Aorta (tissue), 5 donors: ENCODE data around the gene RPS15. TPM values are rescaled to one million over a fixed set of nuclear protein-coding genes. Genes with fewer than 3 reads are reported as not detected.
"Not testable (repeated sequence)": the region's sequence is repeated elsewhere in the genome, so short reads cannot be mapped to it uniquely, and the experiment has no call there.

Source experiments
- ATAC-seq: fragments of 200-7000 bp; cut with Tn5 transposase; one replicate; pipeline ENCODE4 v1.9.1; 2022; ENCODE audit warnings: moderate library complexity; ENCODE audit not compliant: low FRiP score
- DNase-seq, 2 donors: peaks; one replicate each; pipeline ENCODE4 v3.0.0-alpha.2; 2020
- H3K27ac ChIP-seq, 2 donors: one replicate each; pipeline ENCODE4 v1.5.1; 2013; ENCODE audit warnings: low read length in 2 of 2, mild to moderate bottlenecking in 2 of 2, moderate library complexity in 2 of 2, control low read depth in 1 of 2, inconsistent platforms in 1 of 2, low read depth in 1 of 2
- H3K27me3 ChIP-seq, 2 donors: one replicate each; pipeline ENCODE4 v1.6.1; 2013; ENCODE audit warnings: control low read depth in 1 of 2, low read length in 1 of 2, mild to moderate bottlenecking in 1 of 2, moderate library complexity in 1 of 2; ENCODE audit not compliant: insufficient read depth in 2 of 2, control insufficient read depth in 1 of 2
- H3K36me3 ChIP-seq, 2 donors: one replicate each; pipeline ENCODE4 v1.6.1; 2013; ENCODE audit warnings: control low read depth in 1 of 2, low read length in 1 of 2, mild to moderate bottlenecking in 1 of 2; ENCODE audit not compliant: insufficient read depth in 2 of 2, control insufficient read depth in 1 of 2
- H3K4me1 ChIP-seq, 2 donors: one replicate each; pipeline ENCODE4 v1.6.1; 2013; ENCODE audit warnings: low read length in 2 of 2, control low read depth in 1 of 2, mild to moderate bottlenecking in 1 of 2, moderate library complexity in 1 of 2; ENCODE audit not compliant: insufficient read depth in 2 of 2, control insufficient read depth in 1 of 2
- H3K4me3 ChIP-seq, 2 donors: one replicate each; pipeline ENCODE4 v1.5.1; 2013; ENCODE audit warnings: low read length in 2 of 2, control low read depth in 1 of 2, mild to moderate bottlenecking in 1 of 2
- H3K9me3 ChIP-seq: one replicate; pipeline ENCODE4 v1.6.1; 2013; ENCODE audit warnings: mild to moderate bottlenecking, low read length; ENCODE audit not compliant: control insufficient read depth
- WGBS, 2 donors: extraction: QIAGEN DNeasy Blood & Tissue Kit; methylation state at CpG; one replicate each; pipeline ENCODE4 v1.1.7; 2013; 5-methylcytosine and 5-hydroxymethylcytosine counted together
- intact Hi-C, 2 donors: fragments of 100-400 bp; cut with DNase I; formaldehyde crosslinking; loops; one replicate each; pipeline versions ENCODE4 v1.14.2 to v1.15.0; 2022
- polyA plus RNA-seq, 2 donors: library from polyadenylated mRNA; stranded (reverse); fragments of 200-250 nt; gene quantifications; one replicate each; pipeline ENCODE4 v1.2.3, GENCODE V29; 2013
- total RNA-seq, 2 donors: library from RNA; stranded (reverse); fragmentation: NEBNext Ultra II Directional; extraction: Animal tissue kit (Norgen Biotek cat#: 25700); gene quantifications; one replicate each; pipeline ENCODE4 v1.2.1, GENCODE V29; 2021
- donor health status: healthy with polysubstance abuse.
- donor health status: Bipolar disorder and iron deficiency.
- donor health status: DM: no; HTN: no; CAD: no.
- donor health status: DM: no; HTN: no; CAD: no.
- donor health status: DM: yes; HTN: yes; CAD: no.

RPS15 gene
- total and polyA plus RNA-seq, 4 donors, result 707 to 2,878 (median 1,767) TPM

DNA sequence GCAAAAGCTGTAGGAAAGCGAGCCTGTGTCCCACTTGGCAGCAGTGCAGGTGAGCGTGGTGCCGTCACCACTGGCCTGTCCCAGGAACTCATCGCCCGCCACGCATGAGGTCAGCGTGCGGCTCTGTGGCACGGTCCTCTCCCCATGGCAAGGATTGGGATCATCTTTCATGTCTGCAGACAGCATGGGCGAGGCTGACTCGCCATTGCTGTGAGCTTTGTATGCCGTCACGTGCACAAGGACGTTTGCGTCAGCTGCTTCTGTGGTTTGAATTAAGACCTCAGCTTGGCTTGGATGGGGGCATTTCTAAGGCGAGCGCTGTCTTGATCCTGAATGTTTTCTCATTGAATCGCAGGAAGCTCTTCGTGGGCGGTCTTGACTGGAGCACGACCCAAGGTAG lies 21.1 kb upstream of the RPS15 start:
- no peaks in the 10 kb centered on the region for H3K4me1 ChIP-seq
- no peaks in the 10 kb centered on the region for H3K36me3 ChIP-seq
- intact Hi-C loops, result no loop called here
- no peak overlapping the region for H3K4me3 ChIP-seq
- ATAC-seq (no peak), DNase-seq (no peak)
- no peak overlapping the region for H3K27ac ChIP-seq
- H3K27me3 ChIP-seq, result no peaks in the 10 kb centered on the region
- H3K9me3 ChIP-seq, result no peaks in the 10 kb centered on the region
- 85 to 89% methylated on average over 21 of the region's 21 CpGs for WGBS, 2 donors

DNA sequence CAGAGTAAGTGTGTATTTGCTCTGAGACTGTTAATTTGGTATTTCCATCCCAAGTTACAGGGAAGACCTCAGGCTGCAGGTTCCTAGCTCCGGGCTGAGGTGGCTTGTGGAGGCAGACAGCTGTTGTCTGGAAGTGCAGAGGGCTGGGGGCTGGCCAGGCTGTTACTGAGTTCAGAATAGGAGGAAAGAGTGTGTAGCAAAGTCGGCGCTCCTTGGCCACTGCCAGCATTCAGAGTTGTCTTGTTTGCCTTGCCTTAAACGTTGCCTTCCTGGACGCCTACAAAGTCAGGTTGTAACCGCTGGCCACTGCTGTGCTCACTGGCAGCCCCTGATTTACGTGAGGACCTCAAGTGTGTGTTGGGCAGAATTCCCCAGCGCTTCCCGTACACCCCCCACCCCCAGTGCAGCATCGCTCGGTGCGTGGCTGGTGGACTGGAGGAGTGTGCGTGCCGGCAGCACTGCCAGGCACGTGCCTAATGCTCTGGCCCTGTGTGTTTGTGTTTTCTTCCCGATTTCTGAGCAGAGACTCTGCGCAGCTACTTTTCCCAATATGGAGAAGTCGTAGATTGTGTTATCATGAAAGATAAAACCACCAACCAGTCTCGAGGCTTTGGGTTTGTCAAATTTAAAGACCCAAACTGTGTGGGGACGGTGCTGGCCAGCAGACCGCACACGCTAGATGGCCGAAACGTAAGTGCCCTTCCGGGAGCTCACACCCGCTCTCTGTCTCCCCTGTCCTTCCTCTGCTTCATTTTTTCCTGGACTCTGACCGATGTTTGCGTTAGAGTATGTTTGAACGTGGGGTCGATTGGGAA lies 20.3 kb upstream of the RPS15 start:
- Histone ChIP-seq H3K27ac (no peak overlapping the region), H3K4me1 (no peaks in the 10 kb centered on the region), H3K4me3 (no peak overlapping the region), H3K27me3 (no peaks in the 10 kb centered on the region), H3K9me3 (no peaks in the 10 kb centered on the region), H3K36me3 (no peaks in the 10 kb centered on the region)
- WGBS, 2 donors, result 82% methylated on average over 30 of the region's 30 CpGs
- intact Hi-C loops, result no loop called here
- no peak for ATAC-seq
- no peak for DNase-seq

DNA sequence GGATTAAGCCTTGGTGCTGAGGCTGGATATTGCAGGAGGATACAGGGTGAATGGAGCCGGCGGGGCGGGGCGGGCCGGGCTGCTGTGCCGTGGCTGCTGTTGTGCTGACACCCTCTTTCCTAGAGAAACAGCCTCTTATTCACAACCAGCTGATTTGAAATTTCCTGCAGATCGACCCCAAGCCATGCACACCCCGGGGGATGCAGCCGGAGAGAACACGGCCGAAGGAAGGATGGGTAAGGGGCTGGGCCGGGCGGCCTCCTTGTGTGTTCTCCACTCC lies 19.8 kb upstream of the RPS15 start:
- Histone ChIP-seq H3K9me3 (no peaks in the 10 kb centered on the region), H3K4me3 (no peak overlapping the region), H3K4me1 (no peaks in the 10 kb centered on the region), H3K27ac (no peak overlapping the region), H3K36me3 (no peaks in the 10 kb centered on the region), H3K27me3 (no peaks in the 10 kb centered on the region)
- intact Hi-C loops, result no loop called here
- 89 to 91% methylated on average over 13 of the region's 13 CpGs for WGBS, 2 donors
- DNase-seq (no peak), ATAC-seq (no peak)

DNA sequence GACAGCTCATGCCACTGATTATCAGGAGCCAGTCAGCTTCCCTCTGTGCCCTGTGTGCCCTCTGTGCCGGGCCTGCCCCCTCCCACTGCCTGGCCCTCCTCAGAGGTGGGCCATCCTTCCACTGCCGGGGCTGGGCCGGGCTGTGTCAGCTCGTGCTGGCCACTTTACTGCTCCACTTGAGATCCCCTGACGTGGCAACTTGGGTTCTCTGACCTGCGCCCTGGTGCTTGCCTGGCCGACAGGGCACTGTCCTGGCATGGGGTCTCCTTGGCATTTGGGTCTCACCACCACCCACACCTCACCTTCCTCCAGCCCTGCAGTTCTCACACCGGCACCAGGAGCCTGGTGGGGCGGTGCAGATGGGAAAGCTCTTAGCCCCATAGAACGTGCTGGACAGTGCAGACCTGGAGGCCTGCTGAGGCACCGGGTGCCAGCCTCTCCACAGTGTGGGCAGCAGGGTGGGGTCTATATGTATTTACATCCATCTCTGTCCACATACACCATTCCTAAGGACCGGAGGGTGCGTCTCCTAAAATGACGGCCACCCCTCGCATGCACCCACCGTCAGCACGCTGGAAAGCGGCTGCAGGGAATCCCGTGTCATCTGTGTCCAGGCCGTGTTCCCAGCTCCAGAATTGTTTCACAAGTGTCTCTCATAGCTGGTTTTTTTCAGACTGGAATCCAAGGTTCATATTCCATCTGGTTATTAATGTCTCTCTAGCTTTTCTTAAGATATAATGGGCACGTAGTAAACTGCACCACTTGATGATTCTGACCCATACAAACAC lies 19.1 kb upstream of the RPS15 start:
- 84 to 87% methylated on average over 21 of the region's 21 CpGs for whole genome bisulfite sequencing, 2 donors
- Histone ChIP-seq H3K4me3 (no peak overlapping the region), H3K27me3 (no peaks in the 10 kb centered on the region), H3K36me3 (no peaks in the 10 kb centered on the region), H3K4me1 (no peaks in the 10 kb centered on the region), H3K9me3 (no peaks in the 10 kb centered on the region), H3K27ac (no peak overlapping the region)
- ATAC-seq, result no peak
- no peak for DNase-seq
- intact Hi-C loops, result no loop called here

- H3K36me3 ChIP-seq, result not testable (repeated sequence)
- 95 to 96% methylated on average over 22 to 32 of the region's 43 CpGs for WGBS, 2 donors
Measured at GRCh38 chr19:1420085-1420484, 18.1 kb upstream of the RPS15 start.

DNA sequence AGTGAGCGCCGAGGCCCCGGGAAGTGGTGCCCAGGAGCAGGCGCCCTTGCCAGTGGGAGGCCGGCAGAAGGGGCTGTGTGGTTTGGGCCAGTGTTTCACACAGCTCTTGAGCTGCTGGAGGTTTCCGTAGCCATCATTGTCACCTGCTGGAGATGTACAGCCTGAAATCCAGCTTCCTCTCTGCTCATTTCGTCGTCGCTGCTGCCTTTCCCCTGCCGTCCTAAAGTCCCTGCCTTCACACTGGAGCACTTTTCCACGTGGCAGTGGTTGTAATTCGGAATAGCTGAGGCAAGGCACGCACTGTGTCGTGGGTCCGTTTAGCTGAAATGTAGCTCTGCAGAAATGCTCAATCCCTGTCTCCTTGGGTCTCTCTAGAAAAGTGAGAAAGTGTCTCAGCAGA lies 17.6 kb upstream of the RPS15 start:
- intact Hi-C loops, result no loop called here
- Histone ChIP-seq H3K27me3 (no peaks in the 10 kb centered on the region), H3K36me3 (no peaks in the 10 kb centered on the region), H3K9me3 (no peaks in the 10 kb centered on the region), H3K4me1 (no peaks in the 10 kb centered on the region), H3K4me3 (no peak overlapping the region), H3K27ac (no peak overlapping the region)
- ATAC-seq (no peak), DNase-seq (no peak)
- WGBS, 2 donors, result 88 to 90% methylated on average over 15 of the region's 15 CpGs

More at GRCh38 chr19:1420085-1420484, 18.1 kb upstream of the RPS15 start:
- H3K27ac ChIP-seq, ATAC-seq, intact Hi-C loops, H3K4me1 ChIP-seq, H3K9me3 ChIP-seq, H3K4me3 ChIP-seq, DNase-seq, H3K27me3 ChIP-seq: not testable (repeated sequence)

- no peak overlapping the region for H3K4me3 ChIP-seq
- peak; percentile 3 for ATAC-seq
Measured at GRCh38 chr19:1421218-1421957, 16.8 kb upstream of the RPS15 start.

DNA sequence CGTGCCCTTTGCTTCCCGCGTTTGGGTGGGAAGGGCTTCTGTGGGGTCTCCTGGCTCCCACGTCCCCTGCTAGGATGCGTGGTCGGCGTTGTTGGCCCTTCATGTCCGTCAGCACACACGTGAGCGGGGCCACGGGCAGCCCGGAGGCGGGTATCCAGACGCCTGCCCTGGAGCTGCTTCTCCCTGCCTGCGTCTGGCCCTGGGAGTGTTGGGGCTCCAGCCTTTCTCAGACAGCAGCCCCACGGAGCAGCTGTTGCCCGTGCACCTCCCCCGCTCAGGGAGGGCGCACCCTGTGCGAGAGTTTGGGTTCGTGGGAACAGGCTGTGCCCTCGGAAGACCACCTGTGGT lies 16.3 kb upstream of the RPS15 start:
- no peak for ATAC-seq
- H3K27ac ChIP-seq, result no peak overlapping the region
- WGBS, 2 donors, result 77 to 81% methylated on average over 22 of the region's 22 CpGs
- no peaks in the 10 kb centered on the region for H3K9me3 ChIP-seq
- no peaks in the 10 kb centered on the region for H3K4me1 ChIP-seq
- intact Hi-C loops, result no loop called here
- no peak overlapping the region for H3K4me3 ChIP-seq
- no peaks in the 10 kb centered on the region for H3K27me3 ChIP-seq
- DNase-seq, result no peak
- no peaks in the 10 kb centered on the region for H3K36me3 ChIP-seq

More at GRCh38 chr19:1421218-1421957, 16.8 kb upstream of the RPS15 start:
- Histone ChIP-seq H3K27ac (no peak overlapping the region), H3K27me3 (no peaks in the 10 kb centered on the region), H3K9me3 (no peaks in the 10 kb centered on the region), H3K36me3 (no peaks in the 10 kb centered on the region), H3K4me1 (no peaks in the 10 kb centered on the region)
- intact Hi-C loops, result no loop called here
- 92% methylated on average over 36 to 37 of the region's 37 CpGs for WGBS, 2 donors
- no peak for DNase-seq
